ENCODE results near the gene MICU1.
A peak's percentile ranks its signal among the peaks of the same experiment; 100 is the strongest.
"Not testable (repeated sequence)": the region's sequence is repeated elsewhere in the genome, so short reads cannot be mapped to it uniquely, and the experiment has no call there.

The MICU1 gene

GRCh38 chr10:72349438-72349837, 276.4 kb downstream of the MICU1 start:
- DNase-seq (ENCODE audit: insufficient read length): no peak
- TF ChIP-seq POLR2AphosphoS5 (IDR thresholded peaks at IDR 0.05; ENCODE audit: low read depth, low read length) (no peak), POLR2A (IDR thresholded peaks at IDR 0.05; ENCODE audit: low read depth, low read length) (no peak), TAF1 (IDR thresholded peaks at IDR 0.05; ENCODE audit: borderline replicate concordance, low read depth, low read length) (no peak)
- no peak for FAIRE-seq

GRCh38 chr10:72348282-72348681, 277.6 kb downstream of the MICU1 start:
- DNase-seq (ENCODE audit: insufficient read length): no peak
- FAIRE-seq: no peak
- TF ChIP-seq POLR2AphosphoS5 (IDR thresholded peaks at IDR 0.05; ENCODE audit: low read depth, low read length): no peak
- no peak for TF ChIP-seq POLR2A (IDR thresholded peaks at IDR 0.05; ENCODE audit: low read depth, low read length)
- TF ChIP-seq TAF1 (IDR thresholded peaks at IDR 0.05; ENCODE audit: borderline replicate concordance, low read depth, low read length): no peak

GRCh38 chr10:72346117-72346516, 279.8 kb downstream of the MICU1 start:
- FAIRE-seq; DNase-seq (ENCODE audit: insufficient read length): not testable (repeated sequence)

DNA sequence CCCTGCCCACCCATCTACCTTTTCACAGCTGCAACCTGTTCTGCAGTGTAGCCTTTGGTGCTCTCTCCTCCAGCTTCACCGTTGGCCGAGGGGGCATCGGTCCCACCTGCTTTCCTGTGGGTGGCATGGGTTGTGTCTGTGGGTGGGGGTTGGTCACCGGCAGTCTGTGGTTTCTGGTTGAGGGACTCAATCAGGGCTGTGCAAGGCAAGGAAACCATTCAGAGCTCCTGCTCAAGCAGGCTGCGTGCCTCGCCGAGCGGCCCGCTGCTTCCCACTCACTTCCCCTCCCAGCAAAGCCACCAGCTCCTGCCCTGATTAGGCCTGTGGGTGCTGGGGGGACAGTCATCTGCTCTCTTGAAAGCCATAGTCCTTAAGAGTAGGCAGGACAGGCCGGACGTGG, 280.9 kb downstream of the MICU1 start:
- DNase-seq (ENCODE audit: insufficient read length) (no peak), FAIRE-seq (peak; percentile 50)
- TF ChIP-seq POLR2AphosphoS5 (IDR thresholded peaks at IDR 0.05; ENCODE audit: low read depth, low read length) (peak; percentile 13; the same call in 1 of the 2 replicates), POLR2A (IDR thresholded peaks at IDR 0.05; ENCODE audit: low read depth, low read length) (no peak)

GRCh38 chr10:72342911-72343310, 283.0 kb downstream of the MICU1 start:
- TF ChIP-seq POLR2AphosphoS5 (IDR thresholded peaks at IDR 0.05; ENCODE audit: low read depth, low read length): no peak
- FAIRE-seq (no peak), DNase-seq (ENCODE audit: insufficient read length) (no peak)

- peak; percentile 76 for DNase-seq (ENCODE audit: insufficient read length)
- peak; percentile 77 for FAIRE-seq
- TF ChIP-seq POLR2A (IDR thresholded peaks at IDR 0.05; ENCODE audit: low read depth, low read length): no peak
- TF ChIP-seq TAF1 (IDR thresholded peaks at IDR 0.05; ENCODE audit: borderline replicate concordance, low read depth, low read length): no peak
- TF ChIP-seq POLR2AphosphoS5 (IDR thresholded peaks at IDR 0.05; ENCODE audit: low read depth, low read length): no peak
Observed at GRCh38 chr10:72340510-72341261, 285.2 kb downstream of the MICU1 start.

DNA sequence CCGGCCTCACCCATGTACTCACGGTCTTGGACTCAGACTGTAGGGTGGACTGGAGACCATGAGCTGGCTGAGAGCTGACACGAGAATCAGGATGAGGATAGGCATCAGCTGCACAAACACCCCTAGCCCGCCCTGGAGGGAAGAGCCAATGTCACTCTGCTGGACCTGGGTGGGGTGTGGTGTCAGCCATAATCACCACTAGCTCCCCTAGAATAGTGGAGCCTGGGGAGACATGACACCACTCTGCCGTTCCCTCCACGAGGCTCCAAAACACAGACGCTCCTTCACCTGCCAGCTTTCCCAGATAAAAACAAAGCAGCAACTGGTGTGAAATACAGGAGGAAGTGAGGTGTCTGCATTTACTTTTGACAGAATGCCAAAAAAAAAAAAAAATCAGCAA, 287.7 kb downstream of the MICU1 start:
- DNase-seq (ENCODE audit: insufficient read length): no peak
- FAIRE-seq: no peak
- TF ChIP-seq POLR2AphosphoS5 (IDR thresholded peaks at IDR 0.05; ENCODE audit: low read depth, low read length) (no peak), POLR2A (IDR thresholded peaks at IDR 0.05; ENCODE audit: low read depth, low read length) (no peak), TAF1 (IDR thresholded peaks at IDR 0.05; ENCODE audit: borderline replicate concordance, low read depth, low read length) (no peak)

- FAIRE-seq (no peak), DNase-seq (ENCODE audit: insufficient read length) (no peak)
- TF ChIP-seq POLR2AphosphoS5 (IDR thresholded peaks at IDR 0.05; ENCODE audit: low read depth, low read length): no peak
- TF ChIP-seq POLR2A (IDR thresholded peaks at IDR 0.05; ENCODE audit: low read depth, low read length): no peak
- no peak for TF ChIP-seq TAF1 (IDR thresholded peaks at IDR 0.05; ENCODE audit: borderline replicate concordance, low read depth, low read length)
Observed at GRCh38 chr10:72337722-72338121, 288.2 kb downstream of the MICU1 start.

- TF ChIP-seq POLR2A (IDR thresholded peaks at IDR 0.05; ENCODE audit: low read depth, low read length) (no peak), POLR2AphosphoS5 (IDR thresholded peaks at IDR 0.05; ENCODE audit: low read depth, low read length) (no peak)
- FAIRE-seq: peak; percentile 60
- no peak for DNase-seq (ENCODE audit: insufficient read length)
Observed at GRCh38 chr10:72337039-72337629, 288.7 kb downstream of the MICU1 start.

DNA sequence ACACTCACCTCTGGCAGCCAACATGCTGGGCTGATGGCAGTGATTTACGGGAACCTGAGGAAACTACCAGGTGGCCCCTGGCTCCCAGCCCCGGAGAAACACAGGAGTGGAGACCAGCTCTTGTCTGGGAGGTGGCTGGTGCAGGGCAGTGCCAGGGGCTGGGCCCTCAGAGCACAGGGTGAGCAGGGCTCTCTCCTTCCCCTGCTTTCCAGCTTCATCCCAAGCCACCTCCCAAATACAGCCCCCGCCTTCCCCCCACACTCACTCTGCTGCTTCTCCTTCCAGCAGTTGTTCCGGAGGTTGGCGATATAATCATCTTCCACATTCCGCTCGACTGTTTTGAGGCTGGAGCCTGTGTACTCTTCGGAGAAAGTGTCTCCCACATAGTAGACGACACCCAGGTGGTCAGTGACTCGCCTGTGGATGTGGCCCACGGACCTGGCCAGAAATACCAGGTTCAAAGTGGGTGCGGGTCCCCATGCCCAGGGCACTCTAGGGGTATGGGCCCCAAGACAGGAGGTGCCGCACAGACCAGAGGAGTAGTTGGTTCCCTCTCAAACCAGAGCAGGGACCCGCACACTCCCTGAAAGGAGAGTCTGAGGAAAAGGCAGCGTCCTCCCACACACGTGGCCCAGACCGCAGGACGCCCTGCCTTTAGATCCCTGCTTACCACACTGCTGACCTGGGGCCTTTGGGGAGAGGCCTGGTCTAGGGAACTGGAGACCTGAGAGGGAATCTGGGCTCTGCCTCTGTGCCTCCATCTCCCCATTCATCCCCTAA, 289.4 kb downstream of the MICU1 start:
- FAIRE-seq (no peak), DNase-seq (ENCODE audit: insufficient read length) (no peak)
- TF ChIP-seq POLR2AphosphoS5 (IDR thresholded peaks at IDR 0.05; ENCODE audit: low read depth, low read length) (no peak), POLR2A (IDR thresholded peaks at IDR 0.05; ENCODE audit: low read depth, low read length) (0 out of 2 replicates have a peak, but pooled peaks have one; percentile 4), TAF1 (IDR thresholded peaks at IDR 0.05; ENCODE audit: borderline replicate concordance, low read depth, low read length) (no peak)

GRCh38 chr10:72335394-72336258, 290.3 kb downstream of the MICU1 start:
- FAIRE-seq (no peak), DNase-seq (ENCODE audit: insufficient read length) (no peak)
- TF ChIP-seq TAF1 (IDR thresholded peaks at IDR 0.05; ENCODE audit: borderline replicate concordance, low read depth, low read length) (no peak), POLR2A (IDR thresholded peaks at IDR 0.05; ENCODE audit: low read depth, low read length) (peak; percentile 37; the same call in 1 of the 2 replicates), POLR2AphosphoS5 (IDR thresholded peaks at IDR 0.05; ENCODE audit: low read depth, low read length) (peak; percentile 46; the same call in 1 of the 2 replicates)
